ENCODE results near the gene FAM216A. TPM values are rescaled to one million over a fixed set of nuclear protein-coding genes. Genes with fewer than 3 reads are reported as not detected.
"Not testable (repeated sequence)": the region's sequence is repeated elsewhere in the genome, so short reads cannot be mapped to it uniquely, and the experiment has no call there.

Gene FAM216A
- total RNA-seq, 1 donor from 2014 or later: 9.9 TPM

DNA sequence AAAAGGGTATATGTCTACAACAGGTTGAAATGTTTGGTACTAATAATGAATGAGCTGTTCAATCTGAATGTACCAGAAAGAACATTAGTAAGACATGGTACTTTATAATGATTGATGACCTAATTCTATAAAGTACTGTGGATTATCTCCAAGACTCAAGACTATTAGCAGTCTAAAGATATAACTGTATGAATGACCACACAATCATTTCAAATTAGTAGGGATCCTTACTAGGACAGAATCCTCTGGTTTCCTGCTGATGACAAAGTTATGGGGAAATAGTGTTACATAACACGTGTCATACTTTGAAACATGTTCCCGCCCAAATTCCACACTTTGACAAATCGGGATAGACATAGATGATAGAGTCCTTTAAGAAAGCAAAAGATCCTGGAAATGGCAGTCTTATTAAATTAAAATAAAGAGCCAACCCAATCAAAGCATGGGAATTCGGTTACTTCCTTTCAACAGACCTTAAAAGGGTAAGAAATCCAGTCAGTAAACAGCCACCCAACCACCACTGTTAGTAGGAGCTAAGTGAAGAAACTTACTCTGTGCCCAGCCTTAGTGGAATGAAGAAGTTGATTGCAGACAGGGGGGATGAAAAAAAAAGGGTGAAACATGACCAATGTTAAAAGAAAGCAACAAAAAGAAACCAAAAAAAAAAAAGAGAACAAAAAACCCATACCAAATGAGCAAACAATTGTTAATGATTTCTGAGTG, 30.5 kb downstream of the FAM216A start:
- DNase-seq (ENCODE audit: low read depth in 2 of 2): no peak

DNA sequence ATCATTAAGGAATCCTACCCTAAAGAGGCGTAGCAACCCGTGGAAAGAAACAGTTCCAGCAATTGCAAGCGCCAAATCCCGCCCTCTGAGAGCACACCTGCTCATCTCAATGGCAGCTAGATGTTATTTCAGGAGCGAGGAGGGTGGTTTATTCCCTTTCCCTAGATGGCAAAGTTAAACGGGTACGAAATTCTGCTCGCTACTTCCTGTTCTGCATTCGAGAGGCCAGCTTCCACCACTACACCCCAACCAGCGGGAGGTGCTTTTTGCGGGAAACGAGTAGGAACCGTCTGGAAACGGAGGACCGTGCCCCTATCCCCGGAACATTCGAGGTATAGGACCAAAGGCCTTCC, 32.7 kb downstream of the FAM216A start:
- peak in 1 of 2 donors; percentile 48 for DNase-seq (ENCODE audit: low read depth in 2 of 2)

DNA sequence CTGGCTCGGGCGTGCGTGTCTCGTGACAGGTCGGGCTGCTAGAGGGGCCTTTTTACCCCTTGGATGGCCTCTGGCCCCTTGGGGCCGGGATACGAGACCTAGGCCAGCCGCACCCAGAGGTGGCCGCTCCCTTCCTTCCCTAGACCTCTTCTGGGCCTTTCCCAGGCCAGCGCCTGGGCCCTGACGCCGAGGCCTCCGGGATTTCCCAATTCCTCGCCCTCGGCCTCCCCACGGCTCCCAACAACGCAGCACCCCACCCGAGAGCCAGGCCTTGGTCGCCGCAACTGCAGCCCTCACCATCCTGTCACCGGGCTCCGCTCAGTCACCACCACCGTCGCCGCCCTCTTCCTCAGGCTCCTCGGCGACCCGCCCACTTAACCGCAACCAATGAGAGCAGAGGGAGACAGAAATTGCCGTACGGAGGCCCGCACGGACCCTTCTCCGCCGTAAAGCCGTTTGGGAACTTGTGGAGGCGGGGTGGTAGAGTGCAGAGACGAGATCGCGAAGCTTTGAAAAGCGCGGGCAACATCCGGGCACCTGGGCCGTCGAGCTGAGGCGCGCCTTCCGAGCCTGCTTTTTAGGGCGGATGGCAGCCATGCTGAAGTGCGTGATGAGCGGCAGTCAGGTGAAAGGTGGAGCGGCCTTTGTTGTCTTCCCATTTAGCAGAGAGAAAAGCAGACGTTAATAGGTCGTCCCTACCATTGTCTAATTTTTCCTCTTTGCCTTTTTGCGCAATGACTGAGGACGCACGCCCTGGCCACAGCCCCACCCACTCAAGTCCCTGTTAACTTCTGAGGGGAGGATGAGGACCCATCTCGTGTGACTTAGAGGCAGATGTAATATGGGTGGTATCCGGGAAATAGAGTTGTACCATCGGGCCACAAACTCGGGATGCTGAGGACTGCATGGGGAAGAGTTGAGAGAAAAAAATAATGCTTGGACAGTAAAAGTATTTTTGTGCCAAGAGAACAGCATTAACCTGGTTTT, 33.4 kb downstream of the FAM216A start, which contains the start of the genes RAD9B and VPS29:
Gene RAD9B, plus strand, starts transcription at position 580 of the 987 bp plus-strand sequence. Its CDS starts 7 bp downstream, at position 587.
Gene VPS29, minus strand, starts transcription at position 360 of the 987 bp plus-strand sequence. Its CDS starts 60 bp downstream, at position 300.
- peak; percentile 97 to 98 for DNase-seq (ENCODE audit: low read depth in 2 of 2)

DNA sequence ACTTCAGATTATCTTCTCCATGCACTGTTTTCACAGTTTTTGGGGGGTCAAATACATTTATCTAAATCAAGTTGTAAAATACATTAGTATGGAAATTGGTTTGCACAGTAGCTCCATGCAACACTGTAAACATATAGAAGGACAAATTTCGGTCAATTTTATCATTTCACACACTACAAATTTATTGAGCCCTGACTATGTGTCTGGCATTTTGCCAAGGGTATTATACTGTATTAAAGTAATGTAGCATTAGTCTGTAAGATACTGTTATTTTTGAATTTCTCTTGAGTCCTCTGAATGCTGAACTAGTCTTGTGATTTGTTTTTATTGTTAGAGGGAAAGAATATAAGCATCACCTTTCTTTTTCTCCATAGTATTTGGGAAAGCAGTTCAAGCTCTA, 34.8 kb downstream of the FAM216A start:
- no peak for DNase-seq (ENCODE audit: low read depth in 2 of 2)

DNA sequence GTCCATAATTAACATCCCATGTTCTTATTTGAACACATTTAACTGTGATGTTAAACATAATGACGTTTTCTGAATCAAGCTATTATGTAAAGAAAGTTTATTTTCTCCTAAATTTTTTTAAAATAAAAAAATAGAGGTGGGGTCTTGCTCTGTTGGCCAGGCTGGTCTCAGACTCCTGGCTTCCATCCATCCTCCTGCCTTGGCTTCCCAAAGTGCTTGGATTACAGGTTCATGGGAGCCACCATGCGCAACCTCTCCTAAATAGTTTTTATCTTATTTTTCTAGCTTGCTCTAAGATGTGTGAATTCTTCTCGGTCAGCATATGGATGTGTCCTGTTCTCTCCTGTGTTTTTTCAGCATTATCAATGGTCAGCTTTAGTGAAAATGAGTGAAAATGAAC, 36.7 kb downstream of the FAM216A start:
- DNase-seq (ENCODE audit: low read depth in 2 of 2): no peak

DNA sequence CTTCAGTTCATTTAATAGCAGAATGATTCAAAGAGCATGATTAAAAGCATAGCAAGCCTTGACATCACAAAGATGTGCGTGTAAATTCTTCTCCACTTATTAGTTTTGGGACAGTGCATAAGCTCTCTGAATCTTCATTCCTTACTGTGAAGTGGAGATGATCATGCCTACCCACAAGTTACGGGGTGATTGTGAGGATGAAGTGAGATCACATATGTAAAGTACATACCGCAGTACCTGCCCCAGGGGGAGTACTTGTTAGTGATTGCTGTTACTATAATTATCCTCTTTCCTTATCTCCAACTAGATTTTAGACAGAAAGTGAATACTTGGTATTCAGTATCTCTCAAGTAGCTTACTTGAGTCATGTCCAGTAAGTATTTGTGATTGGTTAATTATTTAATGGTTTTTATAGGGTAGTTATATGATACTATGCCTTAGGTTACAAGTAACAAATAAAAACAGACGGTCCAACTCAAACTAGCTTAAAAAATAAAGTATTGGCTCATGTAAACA, 39.5 kb downstream of the FAM216A start:
- DNase-seq (ENCODE audit: low read depth in 2 of 2): no peak

DNA sequence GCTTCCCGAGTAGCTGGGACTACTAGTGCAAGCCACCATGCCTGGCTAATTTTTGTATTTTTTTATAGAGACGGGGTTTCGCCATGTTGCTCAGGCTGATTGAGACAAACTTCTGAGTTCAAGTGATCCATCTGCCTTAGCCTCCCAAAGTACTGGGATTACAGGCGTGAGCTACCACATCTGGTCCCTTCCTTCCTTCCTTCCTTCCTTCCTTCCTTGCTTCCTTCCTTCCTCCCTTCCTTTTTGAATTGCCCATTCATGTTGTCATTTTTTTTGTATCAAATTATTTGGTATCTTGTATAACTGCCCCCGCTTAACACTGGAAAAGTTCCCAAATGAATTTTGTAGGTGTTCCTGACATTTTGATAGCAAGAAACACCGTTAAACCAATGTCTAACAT, 45.2 kb downstream of the FAM216A start:
- no peak for DNase-seq (ENCODE audit: low read depth in 2 of 2)

DNA sequence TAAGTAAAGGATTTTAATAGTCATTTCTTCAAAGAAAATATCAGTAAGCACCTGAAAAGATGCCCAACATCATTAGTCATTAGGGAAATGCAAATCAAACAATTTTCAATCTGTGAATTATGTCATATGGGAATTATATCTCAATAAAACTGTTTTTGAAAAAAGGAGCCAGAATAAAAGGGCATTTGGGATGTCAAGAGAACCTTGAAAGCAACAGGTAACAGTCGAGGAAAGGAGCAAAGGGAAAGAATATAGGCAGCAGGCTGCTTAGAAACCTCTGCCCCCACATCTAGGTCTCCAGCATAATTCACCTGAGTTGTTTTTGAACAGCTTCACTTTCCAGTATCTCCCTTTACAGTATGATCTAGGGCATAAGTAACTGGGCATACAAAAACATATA, 45.7 kb downstream of the FAM216A start:
- DNase-seq (ENCODE audit: low read depth in 2 of 2): no peak

DNA sequence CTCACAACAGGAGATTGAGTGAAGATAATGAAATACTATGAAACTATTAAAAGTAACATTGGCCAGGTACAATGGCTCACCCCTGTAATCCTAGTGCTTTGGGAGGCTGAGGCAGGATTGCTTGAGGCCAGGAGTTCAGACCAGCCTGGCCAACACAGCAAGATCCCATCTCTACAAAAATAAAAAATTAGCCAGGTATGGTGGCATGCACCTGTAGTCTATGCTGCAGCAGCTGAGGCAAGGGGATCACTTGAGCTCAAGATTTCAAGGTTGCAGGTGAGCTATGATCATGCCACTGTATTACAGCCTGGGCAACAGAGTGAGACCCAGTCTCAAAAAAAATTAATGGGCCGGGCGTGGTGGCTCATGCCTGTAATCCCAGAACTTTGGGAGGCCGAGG, 48.4 kb downstream of the FAM216A start:
- DNase-seq (ENCODE audit: low read depth in 2 of 2): no peak

DNA sequence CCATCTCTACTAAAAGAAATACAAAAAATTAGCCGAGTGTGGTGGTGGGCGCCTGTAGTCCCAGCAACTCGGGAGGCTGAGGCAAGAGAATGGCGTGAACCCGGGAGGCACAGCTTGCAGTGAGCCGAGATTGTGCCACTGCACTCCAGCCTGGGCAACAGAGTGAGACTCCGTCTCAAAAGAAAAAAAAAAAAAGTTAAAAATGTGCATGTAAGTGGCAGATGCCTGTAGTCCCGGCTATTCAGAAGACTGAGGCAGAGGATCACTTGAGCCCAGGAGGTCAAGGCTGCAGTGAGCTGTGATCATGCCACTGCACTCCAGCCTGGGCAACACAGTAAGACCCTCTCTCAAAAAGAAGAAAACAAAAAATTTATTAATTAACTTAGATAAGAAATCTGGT, 49.4 kb downstream of the FAM216A start:
- not testable (repeated sequence) for DNase-seq (ENCODE audit: low read depth in 2 of 2)

DNA sequence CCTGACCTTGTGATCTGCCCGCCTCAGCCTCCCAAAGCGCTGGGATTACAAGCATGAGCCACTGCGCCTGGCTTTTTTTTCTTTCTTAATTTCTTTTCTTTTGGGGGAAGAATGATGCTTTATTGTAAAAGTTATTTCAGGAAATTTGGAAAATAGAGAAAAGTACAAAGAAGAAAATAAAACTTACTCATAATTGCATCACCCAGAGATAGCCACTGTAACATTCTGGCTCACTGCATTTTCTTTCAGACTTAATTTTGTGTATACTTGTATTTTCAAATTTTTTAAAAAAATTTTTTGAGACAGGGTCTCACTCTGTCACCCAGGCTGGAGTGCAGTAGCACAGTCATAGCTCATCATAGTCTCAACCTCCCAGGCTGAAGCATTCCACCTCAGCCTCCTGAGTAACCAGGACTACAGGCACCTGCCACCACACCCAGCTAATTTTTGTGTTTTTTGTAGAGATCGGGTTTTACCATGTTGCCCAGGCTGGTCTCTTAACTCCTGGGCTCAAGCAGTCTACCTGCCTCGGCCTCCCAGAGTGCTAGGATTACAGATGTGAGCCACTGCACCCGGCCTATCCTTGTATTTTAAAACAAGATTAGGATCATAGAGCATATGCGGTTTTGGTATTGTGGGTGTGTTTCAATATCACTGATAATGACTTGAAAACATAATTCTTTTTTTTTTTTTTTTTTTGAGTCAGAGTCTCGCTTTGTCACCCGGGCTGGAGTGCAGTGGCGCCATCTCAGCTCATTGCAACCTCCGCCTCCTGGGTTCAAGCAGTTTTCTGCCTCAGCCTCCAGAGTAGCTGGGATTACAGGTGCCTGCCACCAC, 52.4 kb downstream of the FAM216A start:
- DNase-seq (ENCODE audit: low read depth in 2 of 2): not testable (repeated sequence)

DNA sequence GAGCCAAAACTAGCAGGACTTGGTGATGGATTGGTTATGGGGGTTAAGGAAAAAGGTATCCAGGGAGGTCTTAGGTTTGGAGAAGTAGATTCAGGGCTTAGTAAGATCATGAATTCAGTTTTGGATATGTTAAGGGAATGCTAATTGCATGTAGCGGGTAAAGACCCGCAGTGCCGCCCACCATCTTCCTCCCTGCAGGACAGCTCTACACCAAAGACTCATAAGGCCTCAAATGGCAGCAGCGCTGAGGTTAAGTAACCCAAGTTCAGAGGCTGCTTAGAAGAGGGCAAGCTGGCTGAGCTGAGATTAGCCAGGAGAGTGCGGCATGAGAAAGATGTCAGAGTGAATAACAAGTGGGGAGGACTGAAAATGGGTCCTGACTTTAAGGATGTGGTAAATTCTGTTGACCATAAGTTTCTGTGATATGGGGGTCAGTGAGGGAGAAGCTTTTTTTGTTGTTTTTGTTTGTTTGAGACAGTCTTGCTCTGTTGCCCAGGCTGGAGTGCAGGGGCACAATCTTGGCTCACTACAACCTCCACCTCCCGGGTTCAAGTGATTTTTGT, 59.7 kb downstream of the FAM216A start:
- no peak for DNase-seq (ENCODE audit: low read depth in 2 of 2)

DNA sequence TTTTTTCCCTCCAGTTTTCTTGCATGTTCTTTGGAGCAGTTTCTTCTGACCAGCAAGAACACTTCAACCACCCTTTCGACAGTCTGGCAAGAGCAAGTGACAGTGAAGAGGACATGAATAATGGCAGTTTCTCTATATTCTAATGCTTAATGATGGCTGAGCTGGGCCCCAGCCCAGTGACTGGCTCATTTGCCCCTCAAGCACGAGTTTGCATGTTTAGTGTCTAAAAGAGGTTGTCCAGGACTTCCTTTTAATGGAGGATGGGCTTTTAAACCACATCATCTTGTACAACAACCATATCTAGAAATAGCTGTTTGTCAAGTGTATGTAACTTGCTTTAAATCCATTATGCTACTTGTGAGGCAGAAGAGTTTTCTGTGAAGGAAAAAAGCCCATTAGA, 61.9 kb downstream of the FAM216A start:
- DNase-seq (ENCODE audit: low read depth in 2 of 2): no peak

DNA sequence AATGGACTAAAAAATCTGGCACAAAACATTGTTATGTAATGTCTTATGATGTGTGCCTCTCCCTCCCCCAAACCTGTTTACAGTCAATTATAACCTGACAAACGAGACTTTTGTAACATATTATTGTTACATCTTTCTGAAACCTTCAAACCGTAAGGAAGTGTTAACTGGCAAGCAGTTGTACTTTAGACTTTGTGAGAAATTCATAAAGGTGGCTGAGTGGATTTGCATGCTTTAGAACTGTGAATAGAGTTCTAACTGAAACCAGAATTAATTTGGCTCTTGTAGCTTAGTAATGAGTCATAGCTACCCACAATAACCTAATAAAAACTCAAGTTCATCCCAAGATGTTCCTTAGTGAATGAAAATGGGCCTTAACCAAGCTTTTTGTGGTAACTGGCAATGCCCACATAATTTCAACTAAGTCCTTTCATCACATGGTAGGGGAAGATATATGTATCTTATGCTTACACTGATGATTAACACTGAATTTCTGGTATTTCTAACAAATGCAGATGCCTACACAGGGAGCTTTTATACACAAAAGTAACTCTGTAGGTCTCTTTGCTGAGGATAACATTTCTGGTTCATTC, 63.2 kb downstream of the FAM216A start:
- DNase-seq (ENCODE audit: low read depth in 2 of 2): no peak

DNA sequence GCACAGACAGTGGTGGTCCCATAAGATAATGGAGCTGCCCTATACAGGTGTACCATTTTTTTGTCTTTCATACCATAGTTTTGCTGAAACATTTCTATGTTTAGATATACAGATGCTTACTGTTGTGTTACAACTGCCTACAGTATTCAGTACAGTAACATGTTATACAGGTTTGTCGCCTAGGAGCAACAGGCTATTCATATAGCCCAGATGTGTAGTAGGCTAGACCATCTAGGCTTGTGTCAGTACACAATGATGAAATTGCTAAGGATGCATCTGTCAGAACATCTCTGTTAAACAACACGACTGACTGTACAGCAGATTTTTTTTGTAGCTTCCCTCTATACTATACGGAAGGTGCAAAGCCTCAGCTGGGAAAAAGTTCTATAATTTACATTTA, 64.0 kb downstream of the FAM216A start:
- no peak for DNase-seq (ENCODE audit: low read depth in 2 of 2)

DNA sequence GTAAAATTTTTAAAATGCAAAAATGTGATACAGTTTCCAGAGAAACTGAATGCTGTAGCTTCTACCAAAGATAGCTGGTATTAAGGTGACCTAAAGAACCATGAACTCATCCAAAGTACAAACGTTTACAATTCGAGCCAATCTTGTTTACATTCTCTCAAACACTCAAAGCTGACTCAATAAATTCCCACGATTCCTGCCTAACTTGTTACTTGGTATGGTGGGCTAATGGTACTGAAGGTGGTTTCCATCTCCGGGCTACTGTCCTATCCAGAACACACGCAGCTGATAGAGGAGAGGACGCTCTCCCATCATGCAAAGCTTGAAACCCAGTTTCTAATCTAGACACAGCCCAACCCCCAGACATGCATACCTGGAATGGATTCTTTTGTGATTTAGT, 65.0 kb downstream of the FAM216A start:
- no peak for DNase-seq (ENCODE audit: low read depth in 2 of 2)

DNA sequence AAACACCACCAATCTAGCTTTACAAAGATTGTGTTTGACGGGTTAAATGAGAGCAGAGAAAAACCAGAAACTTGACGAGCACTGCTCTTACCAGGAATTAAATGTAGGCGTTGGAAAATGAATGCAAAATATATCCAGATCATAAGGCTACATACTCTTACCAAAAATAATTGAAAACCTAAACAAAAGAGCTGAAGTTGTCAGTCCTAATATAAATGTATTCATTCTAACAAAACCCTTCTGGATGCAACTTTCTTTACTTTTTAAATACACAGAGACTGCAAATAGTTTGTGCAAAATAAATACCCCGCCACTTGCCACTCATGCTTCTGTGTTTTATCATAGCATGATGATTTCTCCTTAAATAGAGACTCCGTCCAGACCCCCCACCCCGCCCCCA, 66.2 kb downstream of the FAM216A start:
- DNase-seq (ENCODE audit: low read depth in 2 of 2): no peak

DNA sequence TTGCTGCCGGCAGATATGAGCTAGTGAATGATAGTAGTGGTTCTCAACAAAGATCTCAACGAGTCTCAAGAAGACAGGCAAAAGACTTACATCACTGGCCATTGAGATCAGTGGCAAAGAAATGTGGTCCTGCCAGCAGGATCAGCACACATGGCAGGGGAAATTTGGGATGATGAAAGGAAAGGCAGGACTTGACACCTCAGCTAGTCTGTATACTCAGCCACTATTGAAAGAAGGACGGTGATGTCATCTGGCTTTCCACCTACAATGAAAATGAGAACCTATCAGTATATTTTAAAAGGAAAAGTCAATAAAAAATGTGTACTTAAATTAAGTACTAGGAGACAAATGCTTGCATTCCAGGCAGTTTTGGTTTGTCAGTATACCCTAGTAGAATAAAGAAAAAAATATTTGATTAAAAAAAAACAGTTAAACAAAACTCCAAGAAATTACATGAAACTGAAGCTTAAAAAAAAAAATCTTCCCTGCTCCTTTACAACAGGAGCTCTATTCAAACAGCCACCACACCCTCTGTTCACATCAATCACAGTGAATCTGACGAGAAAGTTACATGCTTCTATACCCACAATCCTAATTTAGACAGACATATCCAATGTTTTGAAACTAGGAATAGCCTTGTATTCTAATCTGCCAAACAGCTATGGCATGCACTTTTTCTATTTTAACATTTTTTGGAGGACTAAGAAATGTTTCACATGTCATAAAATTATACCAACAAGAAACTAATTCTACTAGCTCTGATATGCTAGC, 68.4 kb downstream of the FAM216A start:
- DNase-seq (ENCODE audit: low read depth in 2 of 2): no peak

DNA sequence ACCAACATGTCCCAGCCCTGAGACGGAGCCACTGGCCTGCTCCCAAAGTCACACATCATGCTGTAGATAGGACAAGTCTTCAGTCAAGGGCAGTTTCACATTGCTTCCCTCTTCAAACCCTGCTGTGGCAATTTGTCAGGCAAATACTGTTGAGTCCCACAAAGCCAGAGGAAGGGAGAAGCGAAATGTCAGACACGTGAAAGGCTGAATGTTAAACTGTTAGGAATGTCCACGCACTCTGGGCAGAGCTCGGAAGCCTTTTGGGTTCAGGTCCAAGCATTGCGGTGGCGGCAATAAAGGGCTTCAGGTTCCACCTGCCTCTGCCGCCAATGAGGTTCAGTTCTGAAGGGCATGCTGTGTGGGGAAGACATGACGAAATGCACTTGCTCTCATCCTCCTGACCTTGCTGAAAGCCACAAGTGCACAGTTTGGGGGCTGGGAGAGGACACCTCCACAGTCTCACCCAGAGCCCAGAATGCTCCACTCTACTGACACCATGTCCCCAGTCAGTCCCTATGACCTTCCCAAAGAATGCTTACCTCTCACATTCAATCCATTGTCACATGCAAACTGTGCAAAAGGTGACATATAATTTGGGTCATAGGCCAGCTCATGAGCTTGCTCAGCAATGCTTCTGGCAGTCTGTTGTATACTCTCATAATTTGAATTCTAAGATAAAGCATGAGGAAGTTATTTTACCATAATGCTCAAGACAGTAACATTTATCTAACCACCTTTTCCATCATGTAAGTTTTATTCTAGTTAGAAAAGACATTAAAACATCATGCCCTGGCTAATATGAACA, 69.2 kb downstream of the FAM216A start:
- DNase-seq (ENCODE audit: low read depth in 2 of 2): no peak

All from dermis microvascular lymphatic vessel endothelial cell (primary cell).